GM19463 (cell line): ENCODE measurements around the gene INSR.
"Not testable (repeated sequence)": the region's sequence is repeated elsewhere in the genome, so short reads cannot be mapped to it uniquely, and the experiment has no call there.

Experiments
- ATAC-seq: cut with Tn5 transposase; IDR thresholded peaks from one replicate; pipeline ENCODE4 v1.9.1; 2021; ENCODE audit warnings: mild to moderate bottlenecking, moderate library complexity; ENCODE audit not compliant: unreplicated experiment

INSR gene

DNA sequence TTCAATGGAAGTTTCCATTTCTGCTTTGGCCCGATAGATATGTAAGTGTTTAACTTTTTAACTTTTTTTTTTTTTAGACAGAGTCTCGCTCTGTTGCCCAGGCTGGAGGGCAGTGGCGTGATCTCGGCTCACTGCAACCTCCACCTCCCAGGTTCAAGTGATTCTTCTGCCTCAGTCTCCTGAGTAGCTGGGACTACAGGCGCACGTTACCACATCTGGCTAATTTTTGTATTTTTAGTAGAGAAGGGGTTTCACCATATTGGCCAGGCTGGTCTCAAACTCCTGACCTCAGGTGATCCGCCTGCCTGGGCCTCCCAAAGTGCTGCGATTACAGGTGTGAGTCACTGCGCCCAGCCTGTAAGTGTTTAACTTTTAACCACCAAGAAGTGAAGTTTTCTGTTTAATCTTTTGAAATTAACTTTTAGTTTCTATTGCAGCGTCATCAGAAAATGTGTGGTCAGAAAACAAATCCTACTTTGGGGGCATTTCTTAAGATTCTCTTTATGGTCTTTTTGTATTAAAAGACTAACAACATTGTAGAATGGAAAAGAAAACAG is 147.0 kb downstream of the INSR start:
- not testable (repeated sequence) for ATAC-seq

DNA sequence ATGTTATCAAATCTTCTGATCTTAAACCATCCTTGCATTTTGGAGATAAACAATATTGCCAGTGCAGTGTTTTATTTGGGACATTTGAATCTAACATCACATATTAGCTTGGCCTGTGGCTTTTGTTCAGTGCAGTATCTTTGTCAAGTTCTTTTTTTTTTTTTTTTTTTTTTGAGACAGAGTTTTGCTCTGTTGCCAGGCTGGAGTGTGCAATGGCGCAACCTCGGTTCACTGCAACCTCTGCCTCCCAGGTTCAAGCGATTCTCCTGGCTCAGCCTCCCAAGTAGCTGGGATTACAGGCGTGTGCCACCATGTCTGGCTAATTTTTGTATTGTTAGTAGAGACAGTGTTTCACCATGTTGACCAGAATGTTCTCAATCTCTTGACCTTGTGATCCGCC is 148.1 kb downstream of the INSR start:
- not testable (repeated sequence) for ATAC-seq

DNA sequence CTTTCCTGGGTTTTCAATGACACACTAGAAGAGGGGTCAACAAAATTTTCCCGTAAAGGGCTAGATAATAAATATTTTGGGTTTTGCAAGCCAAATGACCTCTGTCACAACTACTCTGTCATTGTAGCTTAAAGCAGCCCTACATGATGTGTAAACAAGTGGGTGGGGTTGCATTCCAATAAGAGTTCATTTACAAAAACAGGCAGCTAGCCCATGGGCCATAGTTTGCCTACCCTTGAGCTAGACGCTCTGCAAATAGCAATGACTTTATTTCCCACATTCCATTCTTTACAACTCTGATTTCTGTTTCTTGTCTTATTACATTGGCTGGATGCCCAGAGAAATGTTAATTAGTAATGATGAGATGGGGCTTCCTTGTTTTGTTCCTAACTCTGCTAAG is 148.7 kb downstream of the INSR start:
- no peak for ATAC-seq

DNA sequence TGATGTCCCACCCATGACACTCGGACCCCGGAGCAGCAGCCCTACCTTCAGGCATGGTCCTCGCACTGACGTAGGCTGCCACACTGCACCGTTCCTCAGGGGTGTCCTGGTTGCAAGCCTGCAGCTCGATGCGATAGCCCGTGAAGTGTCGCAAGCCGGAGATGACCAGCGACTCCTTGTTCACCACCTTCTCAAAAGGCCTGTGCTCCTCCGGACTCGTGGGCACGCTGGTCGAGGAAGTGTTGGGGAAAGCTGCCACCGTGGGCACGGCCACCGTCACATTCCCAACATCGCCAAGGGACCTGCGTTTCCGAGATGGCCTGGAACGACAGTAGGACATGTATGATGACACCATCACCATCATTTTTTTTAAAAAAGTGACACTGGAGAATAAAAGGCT is 151.4 kb downstream of the INSR start:
- ATAC-seq = no peak

DNA sequence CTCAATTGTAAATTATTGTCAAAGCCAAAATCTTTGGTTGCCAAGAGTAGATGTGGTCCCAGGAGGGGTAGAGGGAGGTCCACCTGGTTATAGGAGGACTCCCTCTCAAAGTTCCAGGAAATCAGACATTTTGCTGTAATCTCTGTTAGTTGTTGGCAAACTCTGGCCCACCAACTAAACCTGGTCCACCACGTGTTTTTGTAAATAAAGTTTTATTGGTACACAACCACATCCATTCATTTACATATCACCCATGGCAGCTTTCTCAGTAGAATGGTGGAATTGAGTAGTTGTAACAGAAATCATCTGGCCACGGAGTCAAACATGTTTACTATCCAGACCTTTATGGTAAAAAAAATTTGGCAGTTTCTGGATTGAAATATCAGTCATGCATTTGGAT is 154.1 kb downstream of the INSR start:
- ATAC-seq = no peak

DNA sequence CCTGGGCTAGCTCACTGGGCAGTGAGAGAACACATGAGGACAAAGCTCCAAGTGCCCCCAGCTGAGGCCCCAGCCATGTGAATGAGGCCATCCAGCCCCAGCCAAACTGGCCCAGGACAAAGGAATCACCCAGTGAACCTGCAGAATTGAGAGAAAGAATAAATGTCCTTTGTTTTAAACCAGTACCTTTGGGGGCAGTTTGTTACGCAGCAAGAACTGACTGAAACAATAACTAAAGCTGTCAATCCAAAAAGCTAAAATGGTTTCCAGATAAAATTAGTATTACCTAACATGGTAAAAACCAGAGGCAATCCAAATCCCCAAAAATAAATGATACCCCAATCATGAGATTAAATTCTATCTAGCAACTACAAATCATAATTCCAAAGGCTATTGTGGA is 155.1 kb downstream of the INSR start:
- ATAC-seq = no peak

DNA sequence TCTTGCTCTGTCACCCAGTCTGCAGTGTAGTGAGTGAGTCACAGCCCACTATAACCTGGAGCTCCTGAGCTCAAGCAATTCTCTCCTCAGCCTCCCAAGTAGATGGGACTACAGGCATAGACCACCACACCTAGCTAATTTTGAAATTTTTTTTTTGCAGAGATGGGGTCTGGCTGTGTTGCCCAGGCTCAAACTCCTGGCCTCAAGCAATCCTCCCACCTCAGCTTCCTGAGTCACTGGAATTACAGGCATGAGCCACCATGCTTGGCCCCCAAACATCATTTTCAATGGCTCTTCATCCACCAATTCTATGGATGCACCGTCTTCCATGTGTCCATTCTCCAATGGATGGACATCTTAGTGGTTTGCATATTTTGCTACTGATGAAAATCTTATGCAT is 155.8 kb downstream of the INSR start:
- ATAC-seq = no peak

DNA sequence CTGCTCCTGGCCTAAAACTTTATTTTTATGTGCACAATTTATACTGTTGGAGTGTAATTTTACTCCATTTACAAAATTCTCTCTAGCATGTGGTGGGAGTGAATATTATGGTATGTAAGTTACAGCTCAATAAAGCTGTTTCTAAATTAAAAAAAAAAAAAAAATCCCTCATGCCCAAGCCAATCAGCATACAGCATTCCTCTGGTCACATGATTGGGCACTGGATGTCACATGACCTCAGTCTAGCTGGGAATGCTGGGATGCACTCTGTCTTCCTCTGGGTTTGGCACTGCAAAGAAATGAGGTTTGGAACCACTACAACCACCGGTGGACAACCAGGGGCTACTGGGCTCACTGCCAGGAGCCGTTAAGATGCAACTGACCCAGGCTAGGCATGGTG is 157.1 kb downstream of the INSR start:
- no peak for ATAC-seq

DNA sequence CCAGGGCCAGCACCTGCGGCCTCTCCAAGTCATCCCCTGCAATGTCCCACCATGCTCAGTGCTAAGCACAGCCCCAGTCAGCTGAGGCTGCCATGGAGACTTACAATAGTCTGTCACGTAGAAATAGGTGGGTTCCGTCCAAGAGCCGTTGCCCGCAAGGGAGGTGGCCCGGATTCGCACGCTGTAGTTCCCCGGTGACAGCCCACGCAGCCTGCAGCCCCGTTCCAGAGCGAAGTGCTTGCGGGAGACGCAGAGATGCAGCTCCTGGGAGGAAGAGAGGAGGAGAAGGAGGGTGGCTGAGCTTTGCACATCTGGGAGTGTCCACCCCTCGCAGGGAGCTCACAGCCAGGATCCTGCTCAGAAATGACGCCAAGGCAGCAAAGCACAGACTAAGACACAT is 162.2 kb downstream of the INSR start:
- ATAC-seq = no peak

DNA sequence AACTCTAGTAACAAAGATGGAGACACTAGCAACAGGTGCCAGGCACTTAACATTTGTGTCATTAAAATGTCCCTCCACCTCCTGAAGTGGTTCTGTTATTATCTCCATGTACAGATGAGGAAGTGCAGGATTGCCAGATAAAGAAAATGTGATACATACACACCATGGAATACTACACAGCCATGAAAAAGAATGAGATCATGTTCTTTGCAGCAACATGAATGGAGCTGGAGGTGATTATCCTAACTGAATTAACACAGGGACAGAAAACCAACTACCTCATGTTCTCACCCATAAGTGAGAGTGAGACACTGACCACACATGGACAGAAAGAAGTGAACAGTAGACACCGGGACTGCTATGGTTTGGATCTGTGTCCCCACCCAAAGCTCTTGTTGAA is 164.2 kb downstream of the INSR start:
- ATAC-seq = no peak

DNA sequence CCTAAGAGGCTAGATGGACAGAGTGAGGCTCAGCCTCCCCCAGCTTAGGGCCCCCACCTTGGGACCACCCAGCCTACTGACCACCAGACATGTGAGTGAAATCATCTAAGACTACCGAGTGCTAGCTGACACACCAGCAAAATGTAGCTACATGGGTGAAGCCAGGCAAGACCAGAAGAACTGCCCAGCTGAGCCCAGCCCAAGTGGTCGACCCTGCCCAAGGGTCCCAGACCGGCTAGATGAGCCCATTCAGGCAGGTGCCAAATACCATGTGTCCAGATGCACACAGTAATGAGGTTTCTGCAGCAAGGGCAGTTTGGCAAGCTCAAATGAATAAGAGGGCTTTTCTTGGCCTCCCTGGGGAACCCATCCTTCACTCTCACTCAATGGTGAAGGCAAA is 168.1 kb downstream of the INSR start:
- ATAC-seq = no peak

DNA sequence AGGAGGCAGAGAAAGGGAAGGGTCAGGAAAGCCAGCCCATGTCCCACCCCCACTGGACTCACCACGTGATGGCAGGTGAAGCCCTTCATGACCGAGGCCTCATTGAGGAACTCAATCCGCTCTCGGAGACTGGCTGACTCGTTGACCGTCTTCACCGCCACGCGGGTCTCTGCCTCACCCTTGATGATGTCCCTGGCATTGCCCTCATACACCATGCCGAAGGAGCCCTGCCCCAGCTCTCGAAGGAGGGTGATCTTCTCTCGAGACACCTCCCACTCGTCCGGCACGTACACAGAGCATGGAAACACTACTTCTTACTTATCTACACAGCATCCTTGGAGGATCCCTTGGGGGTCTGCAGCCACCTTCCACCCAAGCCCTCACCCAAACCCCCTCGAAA is 169.0 kb downstream of the INSR start:
- ATAC-seq = no peak

DNA sequence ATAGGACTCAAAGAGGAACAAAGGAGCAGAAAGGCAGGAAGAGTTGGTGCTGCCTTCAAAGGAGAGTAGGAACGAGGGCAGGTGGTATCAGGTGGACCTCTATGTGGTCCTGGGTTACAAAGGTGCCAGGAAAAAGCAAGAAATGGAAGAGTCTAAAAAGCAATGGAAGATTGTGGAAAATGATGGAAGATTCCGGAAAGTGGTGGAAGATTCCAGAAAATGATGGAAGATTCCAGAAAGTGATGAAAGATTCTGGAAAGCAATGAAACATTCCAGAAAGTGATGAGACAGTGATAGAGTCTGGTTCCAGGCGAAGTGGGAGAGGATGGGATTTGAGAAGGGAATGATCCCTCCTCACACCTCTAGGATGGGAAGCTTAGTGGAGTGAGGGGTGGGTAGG is 169.4 kb downstream of the INSR start:
- no peak for ATAC-seq

DNA sequence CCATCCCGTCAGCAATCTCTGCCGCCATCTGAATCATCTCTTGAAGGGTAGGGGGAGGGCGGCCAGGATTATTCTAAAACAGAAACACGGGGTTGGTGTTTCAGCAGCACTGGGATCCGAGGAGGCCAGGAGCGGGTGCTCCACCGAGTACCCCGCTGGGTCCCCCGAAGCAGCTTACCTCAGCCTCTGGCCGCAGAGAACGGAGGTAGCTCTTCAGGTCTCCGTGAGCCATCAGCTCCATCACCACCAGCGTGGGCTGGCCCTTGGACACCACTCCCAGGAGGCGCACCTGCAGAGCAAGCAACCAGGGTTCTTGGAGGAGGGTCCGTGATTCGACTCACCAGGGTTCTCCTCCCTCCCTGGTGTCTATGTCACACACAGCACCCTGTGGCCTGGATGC is 171.5 kb downstream of the INSR start:
- ATAC-seq = no peak

DNA sequence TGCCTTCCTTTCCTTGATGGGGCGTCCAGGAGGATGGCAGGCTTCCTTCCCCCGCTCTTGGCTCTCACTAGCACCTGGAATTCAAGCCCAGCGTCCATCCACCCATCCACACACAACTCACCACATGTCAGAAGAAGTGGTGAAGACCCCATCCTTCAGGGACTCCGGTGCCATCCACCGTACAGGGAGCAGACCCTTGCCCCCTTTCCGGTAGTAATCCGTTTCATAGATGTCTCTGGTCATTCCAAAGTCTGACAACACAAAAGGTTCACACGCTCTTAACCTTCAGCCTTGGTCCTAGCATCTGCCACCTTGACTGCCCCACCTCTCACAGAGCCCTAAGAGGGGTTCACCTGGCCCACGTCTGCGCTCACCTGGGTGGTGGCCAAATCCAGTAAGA is 173.7 kb downstream of the INSR start:
- no peak for ATAC-seq

DNA sequence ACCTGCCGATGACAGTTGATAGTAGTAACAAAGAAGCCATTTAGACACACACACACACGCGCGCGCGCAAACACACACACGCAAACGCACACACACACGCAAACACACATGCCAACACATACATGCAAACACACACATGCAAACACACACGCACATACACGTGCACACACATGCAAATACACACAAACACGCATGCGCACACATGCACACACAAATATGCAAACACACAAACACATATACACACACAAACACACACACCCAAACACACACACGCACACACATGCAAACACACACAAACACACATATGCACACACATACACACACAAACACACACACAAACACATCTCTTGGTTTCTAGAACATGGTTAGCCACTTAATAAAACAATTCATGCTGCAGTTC is 174.6 kb downstream of the INSR start:
- ATAC-seq = no peak

DNA sequence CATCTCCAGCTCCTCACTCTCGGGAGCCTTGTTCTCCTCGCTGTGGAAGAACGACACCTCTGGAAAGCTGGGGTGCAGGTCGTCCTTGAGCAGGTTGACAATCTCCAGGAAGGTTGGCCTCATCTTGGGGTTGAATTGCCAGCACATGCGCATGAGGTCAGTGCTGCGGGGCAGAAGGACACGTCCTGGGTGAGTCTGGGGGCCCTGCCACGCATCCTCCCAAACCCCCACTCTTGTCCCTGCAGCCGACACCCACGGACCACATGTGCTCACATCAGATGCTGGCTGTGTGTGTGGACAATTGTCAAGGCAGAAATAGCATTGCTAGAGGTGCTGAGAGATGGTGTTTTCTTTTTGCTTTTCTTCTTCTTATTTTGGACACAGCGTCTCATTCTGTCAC is 177.0 kb downstream of the INSR start:
- ATAC-seq = no peak

DNA sequence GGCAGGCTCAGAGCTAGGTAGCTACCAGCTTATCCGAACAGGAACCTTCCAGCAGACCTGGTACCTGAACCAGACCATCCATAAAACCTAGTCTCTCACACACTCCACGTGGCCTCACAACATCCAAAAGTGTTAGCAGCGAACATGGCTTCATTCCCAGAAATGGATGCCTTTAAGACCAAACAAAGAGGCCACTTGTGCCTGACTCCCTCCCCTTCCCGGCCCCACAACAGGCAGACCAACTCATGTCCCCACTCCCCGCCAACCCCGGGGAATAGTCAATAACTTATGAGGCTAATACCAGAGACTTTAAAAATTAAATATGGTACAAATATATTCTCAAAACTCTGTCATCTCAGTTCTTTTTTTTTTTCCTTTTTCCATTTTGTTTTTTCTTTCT is 178.5 kb downstream of the INSR start:
- ATAC-seq = no peak

DNA sequence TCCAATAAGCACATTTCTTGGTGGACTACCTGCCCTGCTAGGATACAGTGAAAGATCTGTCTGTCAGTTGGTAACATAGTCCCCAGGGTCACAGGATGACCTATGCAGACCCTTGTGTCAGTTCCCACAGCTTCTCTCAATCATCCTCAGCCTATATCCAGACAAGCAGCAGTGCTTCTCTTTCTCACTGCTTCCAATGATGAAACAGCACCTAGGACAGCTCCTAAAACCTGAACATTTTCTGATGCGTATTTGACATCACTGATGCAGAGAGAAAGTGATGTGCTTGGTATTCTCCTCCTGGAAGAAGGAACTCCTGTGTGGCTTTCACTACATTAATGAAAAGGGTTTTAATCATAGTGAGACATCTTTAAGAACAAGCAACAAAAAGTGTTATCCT is 181.0 kb downstream of the INSR start:
- no peak for ATAC-seq

DNA sequence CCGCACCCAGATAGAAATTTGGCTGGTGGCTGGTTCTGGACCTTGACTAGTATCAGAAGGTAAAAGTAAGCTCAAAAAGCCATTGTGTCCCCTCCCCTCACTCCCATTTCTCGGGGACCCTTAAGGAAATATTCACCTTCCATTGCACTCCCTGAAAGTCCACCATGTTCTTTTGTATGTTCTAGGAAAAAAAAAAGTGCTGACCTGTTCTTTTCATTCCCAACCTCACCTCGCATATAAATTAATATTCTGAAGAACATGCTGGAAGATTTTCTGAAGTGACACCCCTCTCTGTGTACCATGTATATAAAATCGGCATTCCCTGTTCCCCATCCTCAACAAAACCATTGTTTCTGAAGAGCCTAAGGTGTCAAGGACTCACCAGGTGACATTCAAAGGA is 181.5 kb downstream of the INSR start:
- ATAC-seq = no peak

DNA sequence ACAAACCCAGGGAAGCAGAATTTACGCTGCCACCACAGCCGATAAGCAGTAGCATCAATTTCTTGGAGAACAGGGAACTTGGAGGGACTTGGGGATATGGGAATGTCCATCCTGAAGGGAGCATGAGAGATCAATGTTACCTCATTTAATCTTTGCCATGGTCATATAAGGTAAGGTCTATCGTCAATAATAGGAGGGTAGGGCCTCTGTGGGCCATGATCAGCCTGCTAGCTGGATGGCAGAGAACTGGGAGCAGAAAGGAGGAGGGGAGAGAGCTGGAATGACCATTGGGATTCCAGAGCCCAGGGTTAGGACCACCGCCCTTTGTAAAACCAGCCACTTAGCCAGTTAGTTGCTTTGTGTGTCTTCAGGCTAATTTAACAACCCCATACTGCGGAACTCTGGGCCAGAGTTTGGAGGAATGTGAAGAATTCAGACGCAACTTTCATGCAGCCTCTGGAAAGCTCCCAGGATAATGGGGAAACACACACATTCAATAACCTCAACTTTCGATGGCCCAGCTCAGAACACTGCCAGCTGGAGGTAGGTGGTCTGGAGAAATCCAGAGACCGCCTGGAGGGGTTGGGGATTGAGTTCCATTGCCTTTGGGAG is 184.4 kb downstream of the INSR start:
- ATAC-seq = no peak

DNA sequence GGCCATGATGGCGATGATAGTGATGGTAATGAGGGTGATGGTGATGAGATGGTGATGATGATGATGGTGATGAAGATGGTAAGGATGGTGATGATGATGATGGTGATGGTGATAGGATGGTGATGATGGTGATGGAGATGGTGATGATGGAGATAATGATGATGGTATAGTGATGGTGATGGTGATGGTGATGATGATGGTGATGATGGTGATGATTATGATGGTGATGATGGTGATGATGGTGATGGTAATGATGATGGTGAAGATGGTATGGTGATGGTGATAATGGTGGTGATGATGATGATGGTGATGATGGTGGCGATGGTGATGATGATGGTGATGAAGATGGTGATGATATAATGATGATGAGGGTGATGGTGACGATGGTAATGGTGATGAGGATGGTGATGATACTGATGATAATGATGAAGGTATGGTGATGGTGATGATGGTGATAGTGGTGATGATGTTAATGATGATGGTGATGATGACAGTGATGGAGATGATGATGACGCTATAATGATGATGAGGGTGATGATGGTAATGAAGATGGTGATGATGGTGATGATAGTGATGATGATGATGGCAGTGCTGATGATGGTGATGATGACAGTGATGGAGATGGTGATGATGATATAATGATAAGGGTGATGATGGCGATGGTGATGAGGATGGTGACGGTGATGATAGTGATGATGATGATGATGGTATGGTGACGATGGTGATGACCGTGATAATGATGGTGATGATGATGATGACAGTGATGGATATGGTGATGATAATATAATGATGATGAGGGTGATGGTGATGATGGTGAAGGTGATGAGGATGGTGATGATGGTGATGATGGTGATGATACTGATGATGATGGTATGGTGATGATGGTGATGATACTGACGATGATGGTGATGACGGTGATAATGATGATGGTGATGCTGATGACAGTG is 187.2 kb downstream of the INSR start:
- ATAC-seq = no peak
